GM23248 (cell line): ENCODE measurements around the gene SDC1.

ENCODE experiments used
- EZH2 ChIP-seq: fragments of 200-600 bp; sonication (generic); IDR thresholded peaks from 2 replicates; pipeline ENCODE4 v1.6.1; 2018; ENCODE audit warnings: antibody characterized with exemption, mild to moderate bottlenecking; ENCODE audit not compliant: insufficient read depth, poor library complexity, severe bottlenecking
- EZH2phosphoT487 ChIP-seq: fragments of 200-600 bp; sonication (generic); IDR thresholded peaks from 2 replicates; pipeline ENCODE4 v1.6.1; 2018; ENCODE audit warnings: antibody characterized with exemption, moderate library complexity, mild to moderate bottlenecking, low read depth; ENCODE audit not compliant: insufficient read depth

GRCh38 chr2:20175931-20176330 lies 49.0 kb downstream of the SDC1 start:
- TF ChIP-seq EZH2 (no peak), EZH2phosphoT487 (no peak)
